Measurements from ENCODE around the gene MOB2.

MOB2 gene

GRCh38 chr11:1466784-1467183 lies 19.8 kb downstream of the MOB2 start:
- Histone ChIP-seq H3K4me1 (ENCODE audit: low read depth, poor library complexity, severe bottlenecking) (no peaks in the 10 kb centered on the region), H3K27ac (no peak overlapping the region), H3K36me3 (ENCODE audit: insufficient read depth) (no peaks in the 10 kb centered on the region), H3K79me2 (ENCODE audit: insufficient read depth, low read depth) (no peaks in the 10 kb centered on the region), H3K27me3 (ENCODE audit: insufficient read depth, low read depth) (no peaks in the 10 kb centered on the region), H3K9ac (no peak overlapping the region), H3K4me2 (no peak overlapping the region), H3K4me3 (IDR thresholded peaks at IDR 0.05; ENCODE audit: insufficient read depth, low read depth, low read length) (no peak overlapping the region), H2AFZ (ENCODE audit: low read depth) (no peak overlapping the region), H4K20me1 (ENCODE audit: insufficient read depth) (no peaks in the 10 kb centered on the region)
- no peak for TF ChIP-seq CTCF (conservative IDR thresholded peaks at IDR 0.05; ENCODE audit: low read depth, low read length)

- no peaks in the 10 kb centered on the region for H3K36me3 ChIP-seq (ENCODE audit: insufficient read depth)
- H3K27me3 ChIP-seq (ENCODE audit: insufficient read depth, low read depth): no peaks in the 10 kb centered on the region
- no peaks in the 10 kb centered on the region for H3K79me2 ChIP-seq (ENCODE audit: insufficient read depth, low read depth)
- H3K27ac ChIP-seq: no peak overlapping the region
- no peak overlapping the region for H3K4me3 ChIP-seq (IDR thresholded peaks at IDR 0.05; ENCODE audit: insufficient read depth, low read depth, low read length)
- no peaks in the 10 kb centered on the region for H3K4me1 ChIP-seq (ENCODE audit: low read depth, poor library complexity, severe bottlenecking)
- H3K4me2 ChIP-seq: no peak overlapping the region
- H3K9ac ChIP-seq: no peak overlapping the region
- TF ChIP-seq CTCF (conservative IDR thresholded peaks at IDR 0.05; ENCODE audit: low read depth, low read length): no peak
- H2AFZ ChIP-seq (ENCODE audit: low read depth): no peak overlapping the region
- no peaks in the 10 kb centered on the region for H4K20me1 ChIP-seq (ENCODE audit: insufficient read depth)
Measured at GRCh38 chr11:1463056-1463455, 23.5 kb downstream of the MOB2 start.

- no peak overlapping the region for H2AFZ ChIP-seq (ENCODE audit: low read depth)
- H3K36me3 ChIP-seq (ENCODE audit: insufficient read depth): no peaks in the 10 kb centered on the region
- no peak overlapping the region for H3K27ac ChIP-seq
- H3K27me3 ChIP-seq (ENCODE audit: insufficient read depth, low read depth): no peaks in the 10 kb centered on the region
- H3K4me1 ChIP-seq (ENCODE audit: low read depth, poor library complexity, severe bottlenecking): no peaks in the 10 kb centered on the region
- H3K4me3 ChIP-seq (IDR thresholded peaks at IDR 0.05; ENCODE audit: insufficient read depth, low read depth, low read length): no peak overlapping the region
- no peak overlapping the region for H3K4me2 ChIP-seq
- no peak overlapping the region for H3K9ac ChIP-seq
- TF ChIP-seq CTCF (conservative IDR thresholded peaks at IDR 0.05; ENCODE audit: low read depth, low read length): no peak
- H4K20me1 ChIP-seq (ENCODE audit: insufficient read depth): no peaks in the 10 kb centered on the region
- no peaks in the 10 kb centered on the region for H3K79me2 ChIP-seq (ENCODE audit: insufficient read depth, low read depth)
Measured at GRCh38 chr11:1462698-1462975, 23.9 kb downstream of the MOB2 start.

DNA sequence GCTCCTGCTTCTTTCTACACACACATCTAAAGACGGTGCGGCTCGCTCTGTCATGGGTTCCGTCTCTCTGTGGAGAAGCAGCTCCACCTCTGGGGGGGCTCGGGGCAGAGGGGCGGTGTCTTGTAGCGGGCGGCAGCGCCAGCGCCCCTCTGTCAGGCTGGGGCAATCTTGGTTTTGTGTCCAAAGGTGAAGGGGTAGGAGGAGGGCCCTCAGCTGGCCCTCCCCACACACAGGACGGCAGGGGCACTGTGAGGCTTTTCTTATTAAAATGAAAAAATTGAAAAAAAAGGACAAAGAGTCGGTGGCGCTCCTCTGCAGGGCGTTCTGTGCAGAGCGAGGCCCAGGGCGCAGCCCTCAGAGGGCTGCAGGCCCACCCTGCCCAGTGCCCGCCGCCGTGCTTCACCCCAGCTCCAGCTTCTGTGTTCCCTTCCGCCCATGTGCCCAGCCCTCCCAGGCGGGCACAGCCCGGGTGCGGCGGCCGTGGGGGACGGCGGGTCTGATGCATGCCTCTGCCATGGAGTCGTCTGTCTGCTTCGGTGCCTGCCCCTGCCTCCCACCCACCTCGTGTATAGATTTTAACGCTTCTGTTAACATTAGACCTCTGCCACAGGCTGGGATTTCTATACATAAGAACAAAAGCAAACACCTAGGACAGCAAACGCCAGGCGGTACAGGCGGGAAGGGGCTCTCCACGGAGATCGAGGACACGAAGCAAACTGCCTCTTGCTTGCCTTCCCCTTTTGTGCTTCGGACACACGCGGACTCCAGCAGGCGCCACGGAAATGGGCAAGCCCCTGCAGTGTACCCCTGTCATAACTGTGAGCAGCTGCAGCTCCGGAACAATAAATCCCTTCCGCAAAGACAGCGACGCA lies 24.5 kb downstream of the MOB2 start:
- Histone ChIP-seq H4K20me1 (ENCODE audit: insufficient read depth) (no peaks in the 10 kb centered on the region), H3K4me3 (IDR thresholded peaks at IDR 0.05; ENCODE audit: insufficient read depth, low read depth, low read length) (no peak overlapping the region), H3K36me3 (ENCODE audit: insufficient read depth) (no peaks in the 10 kb centered on the region), H3K4me2 (no peak overlapping the region), H2AFZ (ENCODE audit: low read depth) (no peak overlapping the region), H3K79me2 (ENCODE audit: insufficient read depth, low read depth) (no peaks in the 10 kb centered on the region), H3K27ac (no peak overlapping the region), H3K27me3 (ENCODE audit: insufficient read depth, low read depth) (no peaks in the 10 kb centered on the region), H3K4me1 (ENCODE audit: low read depth, poor library complexity, severe bottlenecking) (no peaks in the 10 kb centered on the region), H3K9ac (no peak overlapping the region)
- no peak for TF ChIP-seq CTCF (conservative IDR thresholded peaks at IDR 0.05; ENCODE audit: low read depth, low read length)
